Cardiac muscle cell (in vitro differentiated cells and primary cell): ENCODE data around the gene TRIM62. TPM values are rescaled to one million over a fixed set of nuclear protein-coding genes. Genes with fewer than 3 reads are reported as not detected.
A peak's percentile ranks its signal among the peaks of the same experiment; 100 is the strongest.

Source experiments
- DNase-seq, 2 donors: peaks; one replicate each; pipeline versions ENCODE4 v3.0.0 to v3.0.0-alpha.2; 2010 to 2017; ENCODE audit warnings: low read depth in 1 of 2, low spot score in 1 of 2
- H3K27ac ChIP-seq: fragments of 200-600 bp; sonication (generic); 2 replicates; pipeline ENCODE4 v1.5.1; 2016
- H3K27me3 ChIP-seq: fragments of 200-600 bp; sonication (generic); 2 replicates; pipeline ENCODE4 v1.6.0; 2016; ENCODE audit warnings: control low read depth
- H3K36me3 ChIP-seq: fragments of 200-600 bp; sonication (generic); 2 replicates; pipeline ENCODE4 v1.5.1; 2016; ENCODE audit warnings: control low read depth
- H3K4me1 ChIP-seq: fragments of 200-600 bp; sonication (generic); 2 replicates; pipeline ENCODE4 v1.8.1; 2017; ENCODE audit warnings: low read depth, mild to moderate bottlenecking, mixed run types
- H3K4me3 ChIP-seq: fragments of 200-600 bp; sonication (generic); 2 replicates; pipeline ENCODE4 v1.5.1; 2016; ENCODE audit warnings: mild to moderate bottlenecking
- H3K9me3 ChIP-seq: fragments of 200-600 bp; sonication (generic); 2 replicates; pipeline ENCODE4 v1.5.1; 2017; ENCODE audit warnings: low read depth, mild to moderate bottlenecking, control low read depth
- polyA plus RNA-seq: library from polyadenylated mRNA; unstranded; fragments of >200 nt; fragmentation: Nextera tagmentation; extraction: Ambion mirVana; gene quantifications from 2 replicates; pipeline ENCODE4 v1.2.1, GENCODE V29; 2016
- total RNA-seq: library from RNA; depleted of rRNA; stranded (reverse); fragments of >200 nt; gene quantifications from 2 replicates; pipeline ENCODE4 v1.2.3, GENCODE V29; 2016
- TF ChIP-seq, protein P1 (sequence below): IDR thresholded peaks from 2 replicates; pipeline ENCODE4 v1.5.1; 2012; ENCODE audit warnings: low read depth, mild to moderate bottlenecking, low read length

TRIM62 gene
- total and polyA plus RNA-seq, 2 experiments from 2014 or later: 3.1 to 5.8 TPM

DNA sequence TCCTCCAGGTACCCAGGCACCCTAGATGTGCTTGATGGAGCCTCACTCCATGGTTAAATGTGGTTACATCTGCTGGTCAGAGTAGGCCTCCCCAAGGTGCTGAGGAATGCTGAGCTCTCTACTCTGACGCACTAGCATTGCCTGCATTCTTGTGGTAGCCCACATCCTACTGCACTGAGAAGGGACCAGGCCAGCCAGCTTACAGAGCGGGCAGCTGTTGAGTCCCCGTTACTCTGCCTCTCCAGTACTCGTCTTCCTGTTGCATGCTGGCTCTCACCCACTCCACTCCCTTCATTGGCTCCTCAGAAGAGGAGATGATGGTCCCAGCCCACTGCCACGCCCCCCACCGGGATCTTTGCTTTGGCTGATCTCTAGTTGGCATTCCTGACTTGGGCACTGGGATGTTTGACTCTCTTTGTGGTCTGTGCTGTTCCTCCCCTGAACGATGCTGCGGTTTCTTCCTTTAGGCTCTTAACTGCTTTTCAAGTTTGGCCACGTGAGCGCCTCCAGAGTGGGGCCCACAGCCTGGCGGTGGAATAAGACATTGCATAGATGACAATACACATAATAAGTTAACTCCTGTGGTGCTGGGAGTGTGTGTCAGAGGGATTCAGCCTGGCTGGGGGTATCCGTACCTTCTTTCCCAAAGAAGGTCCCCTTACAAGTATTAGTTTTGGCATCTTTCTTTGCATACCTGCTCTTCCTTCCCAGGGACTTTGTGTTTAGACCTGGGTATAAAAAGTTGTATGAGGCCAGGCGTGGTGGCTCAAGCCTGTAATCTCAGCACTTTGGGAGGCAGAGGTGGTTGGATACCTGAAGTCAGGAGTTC, 82.3 kb downstream of the TRIM62 start:
- Histone ChIP-seq H3K27ac (no peak overlapping the region), H3K27me3 (no peaks in the 10 kb centered on the region), H3K9me3 (no peaks in the 10 kb centered on the region), H3K4me3 (no peak overlapping the region), H3K4me1 (no peaks in the 10 kb centered on the region), H3K36me3 (no peaks in the 10 kb centered on the region)
- TF ChIP-seq, protein P1, sequence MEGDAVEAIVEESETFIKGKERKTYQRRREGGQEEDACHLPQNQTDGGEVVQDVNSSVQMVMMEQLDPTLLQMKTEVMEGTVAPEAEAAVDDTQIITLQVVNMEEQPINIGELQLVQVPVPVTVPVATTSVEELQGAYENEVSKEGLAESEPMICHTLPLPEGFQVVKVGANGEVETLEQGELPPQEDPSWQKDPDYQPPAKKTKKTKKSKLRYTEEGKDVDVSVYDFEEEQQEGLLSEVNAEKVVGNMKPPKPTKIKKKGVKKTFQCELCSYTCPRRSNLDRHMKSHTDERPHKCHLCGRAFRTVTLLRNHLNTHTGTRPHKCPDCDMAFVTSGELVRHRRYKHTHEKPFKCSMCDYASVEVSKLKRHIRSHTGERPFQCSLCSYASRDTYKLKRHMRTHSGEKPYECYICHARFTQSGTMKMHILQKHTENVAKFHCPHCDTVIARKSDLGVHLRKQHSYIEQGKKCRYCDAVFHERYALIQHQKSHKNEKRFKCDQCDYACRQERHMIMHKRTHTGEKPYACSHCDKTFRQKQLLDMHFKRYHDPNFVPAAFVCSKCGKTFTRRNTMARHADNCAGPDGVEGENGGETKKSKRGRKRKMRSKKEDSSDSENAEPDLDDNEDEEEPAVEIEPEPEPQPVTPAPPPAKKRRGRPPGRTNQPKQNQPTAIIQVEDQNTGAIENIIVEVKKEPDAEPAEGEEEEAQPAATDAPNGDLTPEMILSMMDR: peak; percentile 65
- peak; percentile 17 to 100 for DNase-seq

DNA sequence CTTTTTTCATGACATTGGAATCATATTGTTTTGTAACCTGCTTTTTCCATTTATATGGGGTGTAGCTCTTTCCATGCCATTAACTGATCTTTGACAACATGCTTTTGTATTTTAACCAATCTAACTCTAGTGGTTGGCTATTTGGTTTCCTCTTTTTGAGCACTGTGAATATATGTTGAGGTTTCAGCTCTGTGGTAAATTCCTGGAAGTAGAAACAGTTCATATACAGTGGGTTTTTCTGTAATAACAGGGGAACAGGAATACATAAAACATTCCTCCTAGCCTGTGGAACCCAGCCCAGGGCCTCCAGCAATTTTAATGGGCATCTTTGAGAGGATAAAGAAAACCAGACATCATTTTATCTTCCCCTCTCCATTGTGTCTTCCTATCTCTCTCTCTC, 83.5 kb downstream of the TRIM62 start:
- Histone ChIP-seq H3K27ac (no peak overlapping the region), H3K9me3 (no peaks in the 10 kb centered on the region), H3K36me3 (no peaks in the 10 kb centered on the region), H3K4me3 (no peak overlapping the region), H3K4me1 (no peaks in the 10 kb centered on the region), H3K27me3 (no peaks in the 10 kb centered on the region)
- TF ChIP-seq, protein P1: no peak
- DNase-seq: peak in 1 of 2 donors; percentile 58

DNA sequence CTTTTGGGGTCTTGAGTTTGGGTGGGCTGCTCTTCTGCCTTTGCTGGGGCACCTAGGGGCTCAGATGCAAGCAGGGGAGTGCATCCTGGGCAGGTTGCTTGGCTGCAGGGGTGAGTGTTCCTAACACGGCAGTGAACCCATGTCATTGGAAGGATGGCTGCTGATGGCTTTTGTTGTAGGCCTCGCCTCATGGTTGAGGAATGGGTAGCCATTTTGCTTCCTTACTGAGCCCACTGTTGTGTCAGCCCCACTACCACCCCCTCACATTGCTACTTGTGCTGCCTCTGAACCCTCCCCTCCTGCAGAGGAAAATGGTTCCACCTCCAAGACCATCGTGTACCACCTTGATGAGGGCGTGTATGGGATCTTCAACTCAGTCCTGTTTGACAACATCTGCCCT, 84.1 kb downstream of the TRIM62 start:
- TF ChIP-seq, protein P1: no peak
- H3K27ac ChIP-seq: no peak overlapping the region
- no peak for DNase-seq

DNA sequence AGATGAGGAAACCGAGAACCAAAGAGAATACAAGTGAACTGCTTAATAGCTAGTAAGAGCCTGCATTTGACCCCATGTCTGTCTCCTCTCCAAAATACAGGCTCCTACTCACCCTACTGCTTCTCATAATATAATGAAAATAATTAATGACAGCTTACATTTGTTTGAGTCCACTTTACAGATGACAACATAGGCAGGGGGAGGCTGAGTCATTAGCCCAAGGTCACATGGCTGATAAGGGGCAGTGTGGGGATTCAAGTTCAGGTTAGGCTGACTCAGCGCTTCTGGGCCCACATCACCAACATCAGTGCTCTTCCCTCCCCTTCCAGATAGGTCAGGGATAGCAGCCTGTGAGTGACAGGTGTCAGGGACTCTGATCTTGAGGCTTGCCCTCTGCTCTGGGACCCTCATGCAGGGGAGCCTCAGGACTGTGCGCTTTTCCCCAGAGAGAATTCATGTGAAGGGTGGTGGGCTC, 84.7 kb downstream of the TRIM62 start:
- TF ChIP-seq, protein P1: no peak
- Histone ChIP-seq H3K4me1 (no peaks in the 10 kb centered on the region), H3K36me3 (no peaks in the 10 kb centered on the region), H3K9me3 (no peaks in the 10 kb centered on the region), H3K4me3 (no peak overlapping the region), H3K27me3 (no peaks in the 10 kb centered on the region), H3K27ac (no peak overlapping the region)
- DNase-seq: peak in 1 of 2 donors; percentile 67

More for the DNA sequence above, 84.1 kb downstream of the TRIM62 start:
- Histone ChIP-seq H3K9me3 (no peaks in the 10 kb centered on the region), H3K4me1 (no peaks in the 10 kb centered on the region), H3K4me3 (no peak overlapping the region), H3K27me3 (no peaks in the 10 kb centered on the region), H3K36me3 (no peaks in the 10 kb centered on the region)

DNA sequence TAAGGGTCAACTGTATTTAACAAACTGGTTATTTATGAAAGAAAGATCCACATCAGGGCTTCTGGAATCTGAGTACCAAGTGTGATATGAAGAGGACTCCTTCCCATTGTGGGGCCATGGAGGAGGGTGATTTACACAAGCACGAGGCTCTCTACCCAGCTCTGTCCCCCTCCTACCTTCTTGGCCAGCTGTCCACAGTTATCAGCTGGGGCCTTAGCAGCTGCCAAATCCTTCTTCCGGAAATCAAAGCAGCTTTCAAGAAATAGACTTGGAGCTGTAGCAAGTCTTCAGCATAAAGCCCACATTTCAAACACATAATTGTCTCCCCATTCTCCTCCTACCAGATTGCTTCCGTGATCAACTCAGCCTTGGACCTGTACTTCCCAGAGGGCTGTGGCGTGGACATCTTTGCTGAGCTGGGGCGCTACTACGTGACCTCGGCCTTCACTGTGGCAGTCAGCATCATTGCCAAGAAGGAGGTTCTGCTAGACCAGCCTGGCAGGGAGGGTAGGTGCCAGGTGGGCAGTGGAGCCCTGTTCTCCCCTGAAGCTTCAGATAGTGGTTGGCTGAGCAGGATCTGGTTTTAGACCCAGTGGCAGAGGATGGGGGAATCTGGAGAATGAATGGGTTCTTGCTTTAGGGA, 85.4 kb downstream of the TRIM62 start:
- H3K4me3 ChIP-seq: no peak overlapping the region
- no peaks in the 10 kb centered on the region for H3K27me3 ChIP-seq
- TF ChIP-seq, protein P1: no peak
- no peaks in the 10 kb centered on the region for H3K4me1 ChIP-seq
- H3K27ac ChIP-seq: no peak overlapping the region
- H3K9me3 ChIP-seq: no peaks in the 10 kb centered on the region
- DNase-seq: peak in 1 of 2 donors; percentile 90
- no peaks in the 10 kb centered on the region for H3K36me3 ChIP-seq

Other genes with a start within 250 kb of the TRIM62 start
- 15.8 and 28.5 TPM in 2 replicates for gene RNF19B, start 217.2 kb downstream of the TRIM62 start, total RNA-seq
- gene RNF19B, start 217.2 kb downstream of the TRIM62 start, polyA plus RNA-seq: 16.2 and 17.8 TPM in 2 replicates
- 201 and 263 TPM in 2 replicates for gene AK2, start 145.2 kb downstream of the TRIM62 start, total RNA-seq
- 264 and 281 TPM in 2 replicates for gene AK2, start 145.2 kb downstream of the TRIM62 start, polyA plus RNA-seq
- 7.7 and 9.7 TPM in 2 replicates for gene AZIN2, start 100.9 kb downstream of the TRIM62 start, total RNA-seq
- gene AZIN2, start 100.9 kb downstream of the TRIM62 start, polyA plus RNA-seq: 13.4 and 18.6 TPM in 2 replicates
- gene ZNF362, start 74.4 kb upstream of the TRIM62 start, total RNA-seq: 62.0 and 77.5 TPM in 2 replicates
- gene ZNF362, start 74.4 kb upstream of the TRIM62 start, polyA plus RNA-seq: 53.4 and 57.9 TPM in 2 replicates
- not detected in 2 replicates for gene A3GALT2, start 139.1 kb upstream of the TRIM62 start, total RNA-seq
- gene A3GALT2, start 139.1 kb upstream of the TRIM62 start, polyA plus RNA-seq: 0.57 TPM in 1 of 2 replicates, not detected in the other
- 81.8 and 84.0 TPM in 2 replicates for gene PHC2, start 249.1 kb upstream of the TRIM62 start, total RNA-seq
- 86.0 and 97.9 TPM in 2 replicates for gene PHC2, start 249.1 kb upstream of the TRIM62 start, polyA plus RNA-seq